ENCODE measurements around the gene PTPRN2. TPM values are rescaled to one million over a fixed set of nuclear protein-coding genes. Genes with fewer than 3 reads are reported as not detected.

The PTPRN2 gene
- total and polyA plus RNA-seq, 9 of the 15 experiments (the other 6 are each of a cell fraction or from before 2014, with no cell fraction given): not detected

GRCh38 chr7:158070222-158070920 lies 517.3 kb downstream of the PTPRN2 start:
- FAIRE-seq (no peak), ATAC-seq (no peak), DNase-seq (ENCODE audit: extremely low read depth in 1 of 4, low spot score in 3 of 4) (no peak)
- in situ Hi-C loops (cut with MboI): no loop called here
- H3K9me1 ChIP-seq (ENCODE audit: control insufficient read depth, insufficient read depth, low read length): no peaks in the 10 kb centered on the region
- no TSS peak for BruUV-seq (replicated peaks)
- H4K20me1 ChIP-seq (replicated peaks; ENCODE audit: control insufficient read depth, insufficient read depth, low read length): no peaks in the 10 kb centered on the region
- no peaks in the 10 kb centered on the region for H3K9me3 ChIP-seq (replicated peaks; ENCODE audit: control insufficient read depth, insufficient read depth, low read depth, low read length)
- no peak overlapping the region for H3K9ac ChIP-seq (ENCODE audit: insufficient read depth in 1 of 2, low read depth in 2 of 2, low read length in 2 of 2)
- no peak overlapping the region for H3K4me3 ChIP-seq
- peaks cover 24 to 55% of the 10 kb centered on the region in 2 experiments for H3K27me3 ChIP-seq (ENCODE audit: control insufficient read depth in 2 of 2, insufficient read depth in 2 of 2, low read length in 2 of 2)
- H3K36me3 ChIP-seq (ENCODE audit: control insufficient read depth, insufficient read depth, low read length): no peaks in the 10 kb centered on the region
- WGBS (ENCODE audit: insufficient coverage, low coverage, missing lambda C conversion rate): under 1% methylated on average over 14 of the region's 21 CpGs
- TF ChIP-seq KLF16 (IDR thresholded peaks at IDR 0.05) (no peak), NR4A1 (CRISPR knock-in tag; IDR thresholded peaks at IDR 0.05) (no peak), NR4A1 (tag; IDR thresholded peaks at IDR 0.05) (no peak), HNRNPL (IDR thresholded peaks at IDR 0.05; ENCODE audit: low read depth, low read length) (0 out of 2 replicates have a peak, but pooled peaks have one; percentile 58), BCLAF1 (IDR thresholded peaks at IDR 0.05; ENCODE audit: borderline replicate concordance in 1 of 2, control insufficient read depth in 1 of 2, low read depth in 2 of 2, low read length in 1 of 2) (no peak), ZNF444 (CRISPR knock-in tag; IDR thresholded peaks at IDR 0.05) (no peak), ZNF347 (CRISPR knock-in tag; IDR thresholded peaks at IDR 0.05; ENCODE audit: low read depth) (no peak), ZNF41 (CRISPR knock-in tag; conservative IDR thresholded peaks at IDR 0.05) (no peak), ZNF778 (CRISPR knock-in tag; IDR thresholded peaks at IDR 0.05) (no peak)
- no peak overlapping the region for H3K4me2 ChIP-seq (ENCODE audit: insufficient read depth, low read length)
- ChIA-PET CTCF (ENCODE audit: low intra/inter-chr PET ratio) (interaction anchor here (0.6 kb wide), 1 partner anchor 196 kb away, joined by 3 read pairs; no protein-coding TSS in a partner anchor), POLR2A (no interaction called here)
- no peak overlapping the region for H3K27ac ChIP-seq (ENCODE audit: extremely low read depth, low read depth, low read length)
- intact Hi-C loops (cut with micrococcal nuclease): no loop called here
- H3K79me2 ChIP-seq (ENCODE audit: control insufficient read depth, insufficient read depth, low read length): no peaks in the 10 kb centered on the region
- no peak overlapping the region for H2AFZ ChIP-seq (ENCODE audit: low read depth, low read length)
- H3K4me1 ChIP-seq (replicated peaks in 1 of 2; ENCODE audit: control insufficient read depth in 2 of 2, insufficient read depth in 2 of 2, low read length in 2 of 2): no peaks in the 10 kb centered on the region; a peak in 1 of 5 replicates
